Islet of Langerhans (tissue), 1 donor: Measurements from ENCODE around the gene SERPINE1.
"Not testable (repeated sequence)": the region's sequence is repeated elsewhere in the genome, so short reads cannot be mapped to it uniquely, and the experiment has no call there.

Experiments
- FAIRE-seq: peaks from one replicate; lab custom pipeline; 2011; peaks lifted over from hg19 to GRCh38; lab: Jason Lieb, UNC

Gene SERPINE1

GRCh38 chr7:101124376-101125056 is 2.4 kb upstream of the SERPINE1 start:
- FAIRE-seq: no peak

- no peak for FAIRE-seq
These were observed 784 bp upstream of the SERPINE1 start for GRCh38 chr7:101125989-101126650.

- FAIRE-seq: no peak
These were observed 646 bp downstream of the SERPINE1 start for GRCh38 chr7:101127460-101128039.

GRCh38 chr7:101128040-101128834 is 1.3 kb downstream of the SERPINE1 start:
- FAIRE-seq: no peak

- FAIRE-seq: no peak
These were observed 2.8 kb downstream of the SERPINE1 start for GRCh38 chr7:101129603-101130117.

GRCh38 chr7:101132626-101133600 is 6.0 kb downstream of the SERPINE1 start:
- FAIRE-seq: not testable (repeated sequence)

- FAIRE-seq: no peak
These were observed 6.9 kb downstream of the SERPINE1 start for GRCh38 chr7:101133621-101134398.

GRCh38 chr7:101134399-101134980 is 7.6 kb downstream of the SERPINE1 start:
- no peak for FAIRE-seq

GRCh38 chr7:101137651-101138212 is 10.8 kb downstream of the SERPINE1 start:
- no peak for FAIRE-seq

GRCh38 chr7:101138213-101138870 is 11.4 kb downstream of the SERPINE1 start:
- no peak for FAIRE-seq

GRCh38 chr7:101140339-101140699 is 13.4 kb downstream of the SERPINE1 start:
- FAIRE-seq: no peak

GRCh38 chr7:101140746-101141382 is 14.0 kb downstream of the SERPINE1 start:
- FAIRE-seq: no peak

GRCh38 chr7:101151908-101152651 is 25.2 kb downstream of the SERPINE1 start:
- no peak for FAIRE-seq

GRCh38 chr7:101153969-101154692 is 27.2 kb downstream of the SERPINE1 start, which contains the start of gene AP1S1:
Gene AP1S1 (plus strand): TSS chr7:101154476. CDS start chr7:101154515, 39 bp downstream.
- no peak for FAIRE-seq

- FAIRE-seq: no peak
These were observed 27.8 kb downstream of the SERPINE1 start for GRCh38 chr7:101154693-101155102.

GRCh38 chr7:101155303-101155702 is 28.4 kb downstream of the SERPINE1 start:
- no peak for FAIRE-seq

GRCh38 chr7:101156277-101156676 is 29.4 kb downstream of the SERPINE1 start:
- no peak for FAIRE-seq
